ENCODE data around the gene TMTC1.

The TMTC1 gene

DNA sequence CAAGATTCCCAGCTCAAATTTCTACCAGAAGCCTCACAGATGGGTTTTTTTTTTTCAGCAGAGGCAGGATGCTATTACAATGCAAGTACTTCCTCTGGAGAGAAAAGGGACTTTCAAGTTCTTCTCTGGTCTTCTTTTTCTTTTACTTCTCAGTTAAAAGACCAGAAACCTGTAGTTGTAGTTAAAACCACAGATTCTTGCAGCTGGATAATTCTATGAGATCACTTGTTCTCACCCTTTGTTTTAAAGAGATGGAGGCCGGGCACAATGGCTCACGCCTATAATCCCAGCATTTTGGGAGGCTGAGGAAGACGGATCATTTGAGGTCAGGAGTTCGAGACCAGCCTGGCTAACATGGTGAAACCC lies 238.7 kb downstream of the TMTC1 start:
- ATAC-seq: no peak
- no peak for TF ChIP-seq TCF4 (CRISPR knock-in tag; IDR thresholded peaks at IDR 0.05; ENCODE audit: borderline replicate concordance)
- no peak for TF ChIP-seq OSR1 (CRISPR knock-in tag; IDR thresholded peaks at IDR 0.05)
- no peak for TF ChIP-seq PPARA (CRISPR knock-in tag; IDR thresholded peaks at IDR 0.05; ENCODE audit: borderline replicate concordance)

DNA sequence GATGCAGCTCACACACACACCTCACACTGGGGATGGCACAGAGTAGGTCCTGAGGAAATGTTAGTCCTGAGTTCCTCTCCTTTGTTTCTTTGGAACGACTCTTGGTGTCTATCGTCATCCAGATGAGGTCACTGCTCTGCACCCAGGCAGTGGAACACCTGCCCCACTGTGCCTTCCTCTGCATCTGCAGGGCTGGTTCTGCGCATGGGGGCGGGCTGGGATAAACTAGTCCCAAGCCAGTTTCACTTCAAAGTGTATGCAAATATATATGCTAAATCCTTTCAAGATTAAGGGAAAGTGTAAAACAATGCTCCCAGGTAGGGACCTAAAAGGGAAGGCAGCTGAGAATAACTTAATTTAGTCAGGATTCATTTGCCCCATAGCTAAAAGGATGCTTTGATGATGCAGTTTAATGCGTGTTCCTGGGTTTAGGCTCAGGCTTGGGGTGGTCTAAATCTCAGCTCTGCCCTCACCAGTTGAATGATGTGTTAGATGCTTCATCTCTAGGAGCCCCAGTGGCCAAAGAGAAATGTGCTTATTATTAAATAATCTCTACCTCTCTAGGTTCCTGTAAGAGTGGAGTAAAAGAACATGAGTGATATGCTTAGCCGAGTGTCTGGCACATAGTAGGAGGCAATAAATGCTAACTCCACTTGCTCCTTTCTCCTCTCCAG lies 239.2 kb downstream of the TMTC1 start:
- TF ChIP-seq, protein P1, sequence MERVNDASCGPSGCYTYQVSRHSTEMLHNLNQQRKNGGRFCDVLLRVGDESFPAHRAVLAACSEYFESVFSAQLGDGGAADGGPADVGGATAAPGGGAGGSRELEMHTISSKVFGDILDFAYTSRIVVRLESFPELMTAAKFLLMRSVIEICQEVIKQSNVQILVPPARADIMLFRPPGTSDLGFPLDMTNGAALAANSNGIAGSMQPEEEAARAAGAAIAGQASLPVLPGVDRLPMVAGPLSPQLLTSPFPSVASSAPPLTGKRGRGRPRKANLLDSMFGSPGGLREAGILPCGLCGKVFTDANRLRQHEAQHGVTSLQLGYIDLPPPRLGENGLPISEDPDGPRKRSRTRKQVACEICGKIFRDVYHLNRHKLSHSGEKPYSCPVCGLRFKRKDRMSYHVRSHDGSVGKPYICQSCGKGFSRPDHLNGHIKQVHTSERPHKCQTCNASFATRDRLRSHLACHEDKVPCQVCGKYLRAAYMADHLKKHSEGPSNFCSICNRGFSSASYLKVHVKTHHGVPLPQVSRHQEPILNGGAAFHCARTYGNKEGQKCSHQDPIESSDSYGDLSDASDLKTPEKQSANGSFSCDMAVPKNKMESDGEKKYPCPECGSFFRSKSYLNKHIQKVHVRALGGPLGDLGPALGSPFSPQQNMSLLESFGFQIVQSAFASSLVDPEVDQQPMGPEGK (CRISPR knock-in tag; IDR thresholded peaks at IDR 0.05; ENCODE audit: borderline replicate concordance): no peak
- TF ChIP-seq ISL1 (CRISPR knock-in tag; IDR thresholded peaks at IDR 0.05) (no peak), TCF4 (CRISPR knock-in tag; IDR thresholded peaks at IDR 0.05; ENCODE audit: borderline replicate concordance) (no peak), SNAI2 (CRISPR knock-in tag; IDR thresholded peaks at IDR 0.05) (no peak), BACH2 (CRISPR knock-in tag; IDR thresholded peaks at IDR 0.05; ENCODE audit: borderline replicate concordance) (no peak), ZFP3 (CRISPR knock-in tag; IDR thresholded peaks at IDR 0.05) (no peak), ZNF565 (CRISPR knock-in tag; conservative IDR thresholded peaks at IDR 0.05; ENCODE audit: low read depth) (no peak), RARB (CRISPR knock-in tag; IDR thresholded peaks at IDR 0.05) (no peak), CSDC2 (CRISPR knock-in tag; IDR thresholded peaks at IDR 0.05) (no peak), PPARA (CRISPR knock-in tag; IDR thresholded peaks at IDR 0.05; ENCODE audit: borderline replicate concordance) (no peak), ZNF70 (CRISPR knock-in tag; IDR thresholded peaks at IDR 0.05) (no peak), ZC3H10 (CRISPR knock-in tag; IDR thresholded peaks at IDR 0.05) (no peak), OSR1 (CRISPR knock-in tag; IDR thresholded peaks at IDR 0.05) (no peak), ZFP30 (CRISPR knock-in tag; IDR thresholded peaks at IDR 0.05) (no peak), ZNF8 (CRISPR knock-in tag; IDR thresholded peaks at IDR 0.05) (no peak), ESRRG (CRISPR knock-in tag; IDR thresholded peaks at IDR 0.05) (no peak), GLIS3 (CRISPR knock-in tag; IDR thresholded peaks at IDR 0.05) (no peak)
- TF ChIP-seq, protein P2, sequence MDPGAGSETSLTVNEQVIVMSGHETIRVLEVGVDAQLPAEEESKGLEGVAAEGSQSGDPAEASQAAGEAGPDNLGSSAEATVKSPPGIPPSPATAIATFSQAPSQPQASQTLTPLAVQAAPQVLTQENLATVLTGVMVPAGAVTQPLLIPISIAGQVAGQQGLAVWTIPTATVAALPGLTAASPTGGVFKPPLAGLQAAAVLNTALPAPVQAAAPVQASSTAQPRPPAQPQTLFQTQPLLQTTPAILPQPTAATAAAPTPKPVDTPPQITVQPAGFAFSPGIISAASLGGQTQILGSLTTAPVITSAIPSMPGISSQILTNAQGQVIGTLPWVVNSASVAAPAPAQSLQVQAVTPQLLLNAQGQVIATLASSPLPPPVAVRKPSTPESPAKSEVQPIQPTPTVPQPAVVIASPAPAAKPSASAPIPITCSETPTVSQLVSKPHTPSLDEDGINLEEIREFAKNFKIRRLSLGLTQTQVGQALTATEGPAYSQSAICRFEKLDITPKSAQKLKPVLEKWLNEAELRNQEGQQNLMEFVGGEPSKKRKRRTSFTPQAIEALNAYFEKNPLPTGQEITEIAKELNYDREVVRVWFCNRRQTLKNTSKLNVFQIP (CRISPR knock-in tag; IDR thresholded peaks at IDR 0.05; ENCODE audit: borderline replicate concordance, low read depth): no peak
- no peak for ATAC-seq

DNA sequence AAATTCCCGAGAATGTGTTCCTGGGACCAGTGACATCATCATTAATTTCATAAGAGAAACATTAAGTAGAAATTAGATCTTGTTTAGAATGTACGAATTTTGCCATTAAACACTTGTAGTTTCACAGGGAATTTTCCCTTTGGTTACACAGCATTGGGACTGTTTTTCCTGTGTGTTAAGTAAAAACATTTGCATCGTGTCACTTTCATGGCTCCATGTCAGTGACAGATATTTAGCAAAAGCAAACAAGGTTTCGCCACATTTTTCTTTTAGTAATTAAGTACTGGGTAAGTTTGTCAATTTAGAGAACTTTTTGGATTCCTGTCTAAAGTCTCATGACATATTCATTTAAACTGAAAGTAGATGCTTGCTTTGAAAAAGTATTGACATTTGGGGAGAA lies 240.7 kb downstream of the TMTC1 start:
- TF ChIP-seq OSR1 (CRISPR knock-in tag; IDR thresholded peaks at IDR 0.05) (no peak), ZNF565 (CRISPR knock-in tag; conservative IDR thresholded peaks at IDR 0.05; ENCODE audit: low read depth) (no peak), TCF4 (CRISPR knock-in tag; IDR thresholded peaks at IDR 0.05; ENCODE audit: borderline replicate concordance) (no peak), ZNF8 (CRISPR knock-in tag; IDR thresholded peaks at IDR 0.05) (no peak), PPARA (CRISPR knock-in tag; IDR thresholded peaks at IDR 0.05; ENCODE audit: borderline replicate concordance) (no peak), ZFP30 (CRISPR knock-in tag; IDR thresholded peaks at IDR 0.05) (no peak), ESRRG (CRISPR knock-in tag; IDR thresholded peaks at IDR 0.05) (no peak), TOX (CRISPR knock-in tag; IDR thresholded peaks at IDR 0.05; ENCODE audit: borderline replicate concordance) (no peak), GLIS3 (CRISPR knock-in tag; IDR thresholded peaks at IDR 0.05) (no peak), ZC3H10 (CRISPR knock-in tag; IDR thresholded peaks at IDR 0.05) (no peak), ZNF70 (CRISPR knock-in tag; IDR thresholded peaks at IDR 0.05) (no peak), BACH2 (CRISPR knock-in tag; IDR thresholded peaks at IDR 0.05; ENCODE audit: borderline replicate concordance) (no peak), RARB (CRISPR knock-in tag; IDR thresholded peaks at IDR 0.05) (no peak)
- TF ChIP-seq, protein P3, sequence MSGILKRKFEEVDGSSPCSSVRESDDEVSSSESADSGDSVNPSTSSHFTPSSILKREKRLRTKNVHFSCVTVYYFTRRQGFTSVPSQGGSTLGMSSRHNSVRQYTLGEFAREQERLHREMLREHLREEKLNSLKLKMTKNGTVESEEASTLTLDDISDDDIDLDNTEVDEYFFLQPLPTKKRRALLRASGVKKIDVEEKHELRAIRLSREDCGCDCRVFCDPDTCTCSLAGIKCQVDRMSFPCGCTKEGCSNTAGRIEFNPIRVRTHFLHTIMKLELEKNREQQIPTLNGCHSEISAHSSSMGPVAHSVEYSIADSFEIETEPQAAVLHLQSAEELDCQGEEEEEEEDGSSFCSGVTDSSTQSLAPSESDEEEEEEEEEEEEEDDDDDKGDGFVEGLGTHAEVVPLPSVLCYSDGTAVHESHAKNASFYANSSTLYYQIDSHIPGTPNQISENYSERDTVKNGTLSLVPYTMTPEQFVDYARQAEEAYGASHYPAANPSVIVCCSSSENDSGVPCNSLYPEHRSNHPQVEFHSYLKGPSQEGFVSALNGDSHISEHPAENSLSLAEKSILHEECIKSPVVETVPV (CRISPR knock-in tag; IDR thresholded peaks at IDR 0.05): no peak
- TF ChIP-seq, protein P1 (CRISPR knock-in tag; IDR thresholded peaks at IDR 0.05; ENCODE audit: borderline replicate concordance): no peak
- TF ChIP-seq, protein P4, sequence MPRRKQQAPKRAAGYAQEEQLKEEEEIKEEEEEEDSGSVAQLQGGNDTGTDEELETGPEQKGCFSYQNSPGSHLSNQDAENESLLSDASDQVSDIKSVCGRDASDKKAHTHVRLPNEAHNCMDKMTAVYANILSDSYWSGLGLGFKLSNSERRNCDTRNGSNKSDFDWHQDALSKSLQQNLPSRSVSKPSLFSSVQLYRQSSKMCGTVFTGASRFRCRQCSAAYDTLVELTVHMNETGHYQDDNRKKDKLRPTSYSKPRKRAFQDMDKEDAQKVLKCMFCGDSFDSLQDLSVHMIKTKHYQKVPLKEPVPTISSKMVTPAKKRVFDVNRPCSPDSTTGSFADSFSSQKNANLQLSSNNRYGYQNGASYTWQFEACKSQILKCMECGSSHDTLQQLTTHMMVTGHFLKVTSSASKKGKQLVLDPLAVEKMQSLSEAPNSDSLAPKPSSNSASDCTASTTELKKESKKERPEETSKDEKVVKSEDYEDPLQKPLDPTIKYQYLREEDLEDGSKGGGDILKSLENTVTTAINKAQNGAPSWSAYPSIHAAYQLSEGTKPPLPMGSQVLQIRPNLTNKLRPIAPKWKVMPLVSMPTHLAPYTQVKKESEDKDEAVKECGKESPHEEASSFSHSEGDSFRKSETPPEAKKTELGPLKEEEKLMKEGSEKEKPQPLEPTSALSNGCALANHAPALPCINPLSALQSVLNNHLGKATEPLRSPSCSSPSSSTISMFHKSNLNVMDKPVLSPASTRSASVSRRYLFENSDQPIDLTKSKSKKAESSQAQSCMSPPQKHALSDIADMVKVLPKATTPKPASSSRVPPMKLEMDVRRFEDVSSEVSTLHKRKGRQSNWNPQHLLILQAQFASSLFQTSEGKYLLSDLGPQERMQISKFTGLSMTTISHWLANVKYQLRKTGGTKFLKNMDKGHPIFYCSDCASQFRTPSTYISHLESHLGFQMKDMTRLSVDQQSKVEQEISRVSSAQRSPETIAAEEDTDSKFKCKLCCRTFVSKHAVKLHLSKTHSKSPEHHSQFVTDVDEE (CRISPR knock-in tag; IDR thresholded peaks at IDR 0.05): no peak
- TF ChIP-seq, protein P2 (CRISPR knock-in tag; IDR thresholded peaks at IDR 0.05; ENCODE audit: borderline replicate concordance, low read depth): no peak
- no peak for ATAC-seq
